ENCODE measurements around the gene MAT1A. TPM values are rescaled to one million over a fixed set of nuclear protein-coding genes. Genes with fewer than 3 reads are reported as not detected.

Gene MAT1A
- polyA plus RNA-seq, 3 donors: not detected

DNA sequence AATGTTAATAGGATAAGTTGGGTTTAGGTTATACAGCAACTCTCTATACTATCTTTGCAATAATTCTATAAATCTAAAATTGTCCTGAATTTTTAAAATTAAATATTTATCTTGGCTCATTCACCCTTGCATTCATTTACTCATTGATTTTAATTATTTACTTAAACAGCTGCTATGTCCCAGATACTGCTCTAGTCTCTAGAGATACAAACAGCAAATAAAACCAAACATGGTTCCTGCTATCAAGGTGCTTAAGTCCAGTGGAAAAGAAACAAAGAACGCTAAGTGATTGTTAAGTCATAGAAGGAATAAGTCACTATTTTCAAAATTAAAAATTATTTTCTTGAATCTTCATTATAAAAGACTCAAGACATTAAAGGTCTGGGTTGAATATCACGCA is 29.9 kb upstream of the MAT1A start:
- Histone ChIP-seq H3K9me3 (replicated peaks in 1 of 2; ENCODE audit: control insufficient read depth in 1 of 2, insufficient read depth in 1 of 2, low read length in 2 of 2) (no peaks in the 10 kb centered on the region), H3K79me2 (ENCODE audit: insufficient read depth, low read length) (no peaks in the 10 kb centered on the region), H2AFZ (ENCODE audit: insufficient read depth, low read depth, low read length, poor library complexity, severe bottlenecking) (no peak overlapping the region), H3K36me3 (replicated peaks in 1 of 2; ENCODE audit: control insufficient read depth in 1 of 2, insufficient read depth in 2 of 2, low read length in 2 of 2) (no peaks in the 10 kb centered on the region), H3K4me2 (replicated peaks; ENCODE audit: extremely low read depth, low read length, poor library complexity, severe bottlenecking) (no peak overlapping the region), H4K20me1 (ENCODE audit: insufficient read depth, low read length) (no peaks in the 10 kb centered on the region), H3K27ac (ENCODE audit: low read depth in 1 of 2, low read length in 2 of 2) (no peak overlapping the region), H3K4me3 (replicated peaks in 1 of 3; ENCODE audit: low read depth in 2 of 3, low read length in 3 of 3) (no peak overlapping the region), H3K9ac (ENCODE audit: insufficient read depth, low read length, poor library complexity, severe bottlenecking) (no peak overlapping the region), H3K27me3 (ENCODE audit: control insufficient read depth in 2 of 2, insufficient read depth in 2 of 2, low read length in 2 of 2) (no peaks in the 10 kb centered on the region), H3K4me1 (ENCODE audit: control insufficient read depth in 1 of 2, insufficient read depth in 2 of 2, low read length in 2 of 2) (no peaks in the 10 kb centered on the region)
- peaks cover 9% of the 10 kb centered on the region for H3K4me1 Mint-ChIP-seq
- no peak overlapping the region for H3K4me3 Mint-ChIP-seq
- intact Hi-C loops (cut with micrococcal nuclease): no loop called here
- H3K27ac Mint-ChIP-seq: no peak overlapping the region
- peaks cover 0 to 2% (median 0%) of the 10 kb centered on the region in 7 donors for H3K9me3 Mint-ChIP-seq
- TF ChIP-seq, protein P1, sequence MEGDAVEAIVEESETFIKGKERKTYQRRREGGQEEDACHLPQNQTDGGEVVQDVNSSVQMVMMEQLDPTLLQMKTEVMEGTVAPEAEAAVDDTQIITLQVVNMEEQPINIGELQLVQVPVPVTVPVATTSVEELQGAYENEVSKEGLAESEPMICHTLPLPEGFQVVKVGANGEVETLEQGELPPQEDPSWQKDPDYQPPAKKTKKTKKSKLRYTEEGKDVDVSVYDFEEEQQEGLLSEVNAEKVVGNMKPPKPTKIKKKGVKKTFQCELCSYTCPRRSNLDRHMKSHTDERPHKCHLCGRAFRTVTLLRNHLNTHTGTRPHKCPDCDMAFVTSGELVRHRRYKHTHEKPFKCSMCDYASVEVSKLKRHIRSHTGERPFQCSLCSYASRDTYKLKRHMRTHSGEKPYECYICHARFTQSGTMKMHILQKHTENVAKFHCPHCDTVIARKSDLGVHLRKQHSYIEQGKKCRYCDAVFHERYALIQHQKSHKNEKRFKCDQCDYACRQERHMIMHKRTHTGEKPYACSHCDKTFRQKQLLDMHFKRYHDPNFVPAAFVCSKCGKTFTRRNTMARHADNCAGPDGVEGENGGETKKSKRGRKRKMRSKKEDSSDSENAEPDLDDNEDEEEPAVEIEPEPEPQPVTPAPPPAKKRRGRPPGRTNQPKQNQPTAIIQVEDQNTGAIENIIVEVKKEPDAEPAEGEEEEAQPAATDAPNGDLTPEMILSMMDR (IDR thresholded peaks at IDR 0.05): no peak
- WGBS (ENCODE audit: insufficient coverage): no CpG with 5 or more reads among the region's 2 CpGs
- H3K36me3 Mint-ChIP-seq: no peaks in the 10 kb centered on the region
- no peak for DNase-seq
- peaks cover 0 to 6% (median 4%) of the 10 kb centered on the region in 3 donors for H3K27me3 Mint-ChIP-seq (ENCODE audit: low read depth in 3 of 3)

DNA sequence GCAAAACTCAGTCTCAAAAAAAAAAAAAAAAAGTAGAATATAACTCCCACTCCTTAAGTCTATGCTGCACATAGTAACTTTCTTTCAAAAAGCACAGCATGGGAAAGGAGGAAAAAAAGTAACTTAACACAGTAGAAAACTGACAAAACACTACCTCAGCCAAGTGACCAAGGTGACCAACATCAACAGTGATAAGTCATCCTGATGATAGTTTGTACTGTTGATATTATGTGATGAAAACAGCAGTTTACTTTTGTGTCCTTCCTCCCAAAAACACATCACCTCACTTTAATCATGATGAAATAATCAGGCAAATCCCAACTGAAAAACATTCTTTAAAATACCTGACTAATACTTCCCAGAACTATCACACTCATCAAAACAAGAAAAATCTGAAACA is 29.3 kb upstream of the MAT1A start:
- Histone ChIP-seq H3K9me3 (replicated peaks in 1 of 2; ENCODE audit: control insufficient read depth in 1 of 2, insufficient read depth in 1 of 2, low read length in 2 of 2) (no peaks in the 10 kb centered on the region), H4K20me1 (ENCODE audit: insufficient read depth, low read length) (no peaks in the 10 kb centered on the region), H3K4me2 (replicated peaks; ENCODE audit: extremely low read depth, low read length, poor library complexity, severe bottlenecking) (no peak overlapping the region), H3K4me1 (ENCODE audit: control insufficient read depth in 1 of 2, insufficient read depth in 2 of 2, low read length in 2 of 2) (no peaks in the 10 kb centered on the region), H3K36me3 (replicated peaks in 1 of 2; ENCODE audit: control insufficient read depth in 1 of 2, insufficient read depth in 2 of 2, low read length in 2 of 2) (no peaks in the 10 kb centered on the region), H3K79me2 (ENCODE audit: insufficient read depth, low read length) (no peaks in the 10 kb centered on the region), H3K27ac (ENCODE audit: low read depth in 1 of 2, low read length in 2 of 2) (no peak overlapping the region), H3K9ac (ENCODE audit: insufficient read depth, low read length, poor library complexity, severe bottlenecking) (no peak overlapping the region), H3K4me3 (replicated peaks in 1 of 3; ENCODE audit: low read depth in 2 of 3, low read length in 3 of 3) (no peak overlapping the region), H3K27me3 (ENCODE audit: control insufficient read depth in 2 of 2, insufficient read depth in 2 of 2, low read length in 2 of 2) (no peaks in the 10 kb centered on the region), H2AFZ (ENCODE audit: insufficient read depth, low read depth, low read length, poor library complexity, severe bottlenecking) (no peak overlapping the region)
- H3K4me3 Mint-ChIP-seq: no peak overlapping the region
- H3K27ac Mint-ChIP-seq: no peak overlapping the region
- peaks cover 0 to 2% (median 0%) of the 10 kb centered on the region in 7 donors for H3K9me3 Mint-ChIP-seq
- peaks cover 9% of the 10 kb centered on the region for H3K4me1 Mint-ChIP-seq
- no peak for DNase-seq
- intact Hi-C loops (cut with micrococcal nuclease): no loop called here
- TF ChIP-seq, protein P1 (IDR thresholded peaks at IDR 0.05): no peak
- H3K27me3 Mint-ChIP-seq (ENCODE audit: low read depth in 3 of 3): peaks cover 0 to 5% (median 4%) of the 10 kb centered on the region in 3 donors
- H3K36me3 Mint-ChIP-seq: no peaks in the 10 kb centered on the region

All from CD14-positive monocyte (primary cell).